GM23338 (cell line): Measurements from ENCODE around the gene MYLK4. TPM values are rescaled to one million over a fixed set of nuclear protein-coding genes. Genes with fewer than 3 reads are reported as not detected.

Experiments used
- ATAC-seq: fragments of 200-7000 bp; cut with Tn5 transposase; 3 replicates; pipeline ENCODE4 v1.9.1; 2020
- DNase-seq: peaks from one replicate; pipeline ENCODE4 v3.0.0-alpha.2; 2015; ENCODE audit warnings: low spot score
- H2AFZ ChIP-seq: fragments of 200-600 bp; sonication (generic); 2 replicates; pipeline ENCODE4 v1.8.0; 2016; ENCODE audit warnings: antibody characterized with exemption, mild to moderate bottlenecking, moderate library complexity
- H3F3A ChIP-seq: fragments of 200-600 bp; sonication (generic); replicated peaks from 2 replicates; pipeline ENCODE4 v1.8.0; 2017; ENCODE audit warnings: antibody characterized with exemption, mixed run types, low read depth
- H3K27ac ChIP-seq: fragments of 200-600 bp; sonication (generic); 2 replicates; pipeline ENCODE4 v1.6.1; 2016; ENCODE audit warnings: low read depth
- H3K27me3 ChIP-seq: fragments of 200-600 bp; sonication (generic); 2 replicates; pipeline ENCODE4 v1.8.0; 2016; ENCODE audit warnings: mild to moderate bottlenecking, mixed run types, moderate library complexity; ENCODE audit not compliant: insufficient read depth
- H3K36me3 ChIP-seq: fragments of 200-600 bp; sonication (generic); 2 replicates; pipeline ENCODE4 v1.8.0; 2016; ENCODE audit warnings: mild to moderate bottlenecking; ENCODE audit not compliant: insufficient read depth
- H3K4me1 ChIP-seq: fragments of 200-600 bp; sonication (generic); 2 replicates; pipeline ENCODE4 v1.8.0; 2016; ENCODE audit warnings: mild to moderate bottlenecking, moderate library complexity; ENCODE audit not compliant: insufficient read depth
- H3K4me2 ChIP-seq: fragments of 200-600 bp; sonication (generic); 2 replicates; pipeline ENCODE4 v1.7.1; 2017; ENCODE audit warnings: mixed run types
- H3K4me3 ChIP-seq: fragments of 200-600 bp; sonication (generic); 2 replicates; pipeline ENCODE4 v1.6.1; 2016; ENCODE audit warnings: mixed run types
- H3K79me2 ChIP-seq: fragments of 200-600 bp; sonication (generic); replicated peaks from 2 replicates; pipeline ENCODE4 v1.8.0; 2017; ENCODE audit warnings: mild to moderate bottlenecking; ENCODE audit not compliant: insufficient read depth
- H3K9me2 ChIP-seq: fragments of 200-600 bp; sonication (generic); 2 replicates; pipeline ENCODE4 v1.8.0; 2017; ENCODE audit not compliant: insufficient read depth
- H4K20me1 ChIP-seq: fragments of 200-600 bp; sonication (generic); replicated peaks from 2 replicates; pipeline ENCODE4 v1.8.0; 2017; ENCODE audit warnings: mild to moderate bottlenecking; ENCODE audit not compliant: insufficient read depth
- H3K27ac Mint-ChIP-seq: 2 replicates; pipeline ENCODE4 v1.8.0; 2020; ENCODE audit warnings: inconsistent platforms, mild to moderate bottlenecking, moderate library complexity, mixed read lengths
- H3K27me3 Mint-ChIP-seq: 3 replicates; pipeline ENCODE4 v1.8.0; 2022; ENCODE audit warnings: low read depth, mild to moderate bottlenecking, moderate library complexity, mixed read lengths, inconsistent platforms; ENCODE audit not compliant: insufficient read depth, poor library complexity
- H3K36me3 Mint-ChIP-seq: 3 replicates; pipeline ENCODE4 v1.8.0; 2021; ENCODE audit warnings: low read depth, mild to moderate bottlenecking, inconsistent platforms, moderate library complexity, mixed read lengths
- H3K4me1 Mint-ChIP-seq: 3 replicates; pipeline ENCODE4 v1.8.0; 2020; ENCODE audit warnings: mild to moderate bottlenecking, inconsistent platforms, mixed read lengths
- H3K4me3 Mint-ChIP-seq: 3 replicates; pipeline ENCODE4 v1.8.0; 2021; ENCODE audit warnings: moderate library complexity, mild to moderate bottlenecking, inconsistent platforms, mixed read lengths
- H3K9me3 Mint-ChIP-seq: 3 replicates; pipeline ENCODE4 v1.8.0; 2020; ENCODE audit warnings: moderate library complexity, mild to moderate bottlenecking, inconsistent platforms, mixed read lengths
- CREB1 ChIP-seq: fragments of 250-450 bp; sonication (Bioruptor Pico); IDR thresholded peaks from 2 replicates; pipeline ENCODE4 v1.5.0; 2020; ENCODE audit warnings: low read depth, mild to moderate bottlenecking, moderate library complexity
- EZH2 ChIP-seq: fragments of 200-600 bp; sonication (generic); IDR thresholded peaks from one replicate; pipeline ENCODE4 v1.8.0; 2017; ENCODE audit warnings: antibody characterized with exemption, mild to moderate bottlenecking, low read depth; ENCODE audit not compliant: unreplicated experiment
- EZH2phosphoT487 ChIP-seq: fragments of 200-600 bp; sonication (generic); IDR thresholded peaks from one replicate; pipeline ENCODE4 v1.8.1; 2018; ENCODE audit warnings: antibody characterized with exemption; ENCODE audit not compliant: unreplicated experiment
- JUNB ChIP-seq: IDR thresholded peaks from one replicate; pipeline ENCODE4 v1.6.1; 2016; ENCODE audit warnings: antibody characterized with exemption; ENCODE audit not compliant: unreplicated experiment
- NANOG ChIP-seq: IDR thresholded peaks from 2 replicates; pipeline ENCODE4 v1.6.1; 2016; ENCODE audit warnings: antibody characterized with exemption, borderline replicate concordance
- POLR2AphosphoS5 ChIP-seq: IDR thresholded peaks from 2 replicates; pipeline ENCODE4 v1.6.1; 2016; ENCODE audit warnings: antibody characterized with exemption, low read depth
- STAT1 ChIP-seq: IDR thresholded peaks from one replicate; pipeline ENCODE4 v1.6.1; 2016; ENCODE audit warnings: antibody characterized with exemption; ENCODE audit not compliant: unreplicated experiment
- ZNF114 ChIP-seq: fragments of 250-450 bp; sonication (Bioruptor Pico); IDR thresholded peaks from 2 replicates; pipeline ENCODE4 v1.5.0; 2020; ENCODE audit warnings: mild to moderate bottlenecking, moderate library complexity
- ZNF331 ChIP-seq: fragments of 250-450 bp; sonication (Bioruptor Pico); IDR thresholded peaks from 2 replicates; pipeline ENCODE4 v1.5.0; 2020; ENCODE audit warnings: low read depth, mild to moderate bottlenecking, moderate library complexity
- polyA plus RNA-seq: library from polyadenylated mRNA; unstranded; fragments of >200 nt; fragmentation: Nextera tagmentation; extraction: Ambion mirVana; gene quantifications from 2 replicates; pipeline ENCODE4 v1.2.1, GENCODE V29; 2016
- total RNA-seq: library from RNA; depleted of rRNA; stranded (reverse); fragments of >200 nt; shearing (Covaris generic); gene quantifications from 2 replicates; pipeline ENCODE4 v1.2.3, GENCODE V29; 2014
- TF ChIP-seq, protein P1 (sequence below): fragments of 250-450 bp; sonication (Bioruptor Pico); IDR thresholded peaks from 2 replicates; pipeline ENCODE4 v1.5.0; 2020; ENCODE audit warnings: mild to moderate bottlenecking, moderate library complexity
- TF ChIP-seq, protein P2 (sequence below): IDR thresholded peaks from 2 replicates; pipeline ENCODE4 v1.6.1; 2016; ENCODE audit warnings: antibody characterized with exemption
- TF ChIP-seq, protein P3 (sequence below): IDR thresholded peaks from one replicate; pipeline ENCODE4 v1.6.1; 2018; ENCODE audit warnings: antibody characterized with exemption; ENCODE audit not compliant: unreplicated experiment
- TF ChIP-seq, protein P4 (sequence below), 2 experiments: fragments of 200-600 bp in 1 of 2; sonication (generic) in 1 of 2; conservative IDR thresholded peaks; 2 replicates each; pipeline versions ENCODE4 v1.5.1 to v1.6.1; 2016 to 2017; ENCODE audit warnings: antibody characterized with exemption in 2 of 2, low read depth in 2 of 2, mild to moderate bottlenecking in 2 of 2, moderate library complexity in 1 of 2

Gene MYLK4
- total and polyA plus RNA-seq, 2 experiments from 2014 or later, result 0.03 to 0.17 TPM

DNA sequence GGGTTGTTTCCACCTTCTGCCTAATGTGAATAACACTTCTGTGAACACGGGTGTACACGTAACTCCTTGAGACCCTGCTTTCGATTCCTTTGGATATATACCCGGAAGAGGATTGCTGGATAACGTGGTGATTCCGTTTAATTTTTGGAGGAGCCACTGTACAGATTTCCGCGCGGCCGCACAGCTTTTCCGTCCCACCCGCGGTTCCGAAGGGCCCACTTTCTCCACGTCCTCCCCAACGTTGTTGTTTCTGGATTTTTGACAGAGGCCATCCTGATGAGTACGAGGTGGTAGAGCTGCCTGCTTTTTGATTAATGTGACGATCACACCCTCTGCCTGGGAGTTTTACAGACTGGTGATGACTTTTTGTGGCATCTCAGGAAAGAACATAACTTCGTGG lies 114.0 kb downstream of the MYLK4 start:
- no peaks in the 10 kb centered on the region for H4K20me1 ChIP-seq
- Mint-ChIP-seq H3K4me3 (no peak overlapping the region), H3K4me1 (peaks cover 27% of the 10 kb centered on the region), H3K9me3 (0 out of 3 replicates have a peak, but pooled peaks cover 3% of the 10 kb centered on the region), H3K27me3 (peaks cover 17% of the 10 kb centered on the region), H3K36me3 (peaks cover 3% of the 10 kb centered on the region; the same call in 2 of the 3 replicates), H3K27ac (no peak overlapping the region)
- ATAC-seq, result no peak
- no peak overlapping the region for H2AFZ ChIP-seq
- H3K36me3 ChIP-seq, result no peaks in the 10 kb centered on the region
- H3K4me1 ChIP-seq, result peaks cover 15% of the 10 kb centered on the region
- H3K79me2 ChIP-seq, result no peaks in the 10 kb centered on the region
- DNase-seq, result no peak
- no peak overlapping the region for H3K4me2 ChIP-seq
- H3K9me2 ChIP-seq, result peaks cover 7% of the 10 kb centered on the region
- H3K4me3 ChIP-seq, result no peak overlapping the region
- no peak overlapping the region for H3K27ac ChIP-seq
- TF ChIP-seq ZNF114 (CRISPR knock-in tag) (no peak), EZH2phosphoT487 (no peak), NANOG (no peak), EZH2 (no peak), STAT1 (no peak), POLR2AphosphoS5 (no peak), CREB1 (CRISPR knock-in tag) (no peak), JUNB (no peak), ZNF331 (CRISPR knock-in tag) (no peak)
- TF ChIP-seq, protein P1, sequence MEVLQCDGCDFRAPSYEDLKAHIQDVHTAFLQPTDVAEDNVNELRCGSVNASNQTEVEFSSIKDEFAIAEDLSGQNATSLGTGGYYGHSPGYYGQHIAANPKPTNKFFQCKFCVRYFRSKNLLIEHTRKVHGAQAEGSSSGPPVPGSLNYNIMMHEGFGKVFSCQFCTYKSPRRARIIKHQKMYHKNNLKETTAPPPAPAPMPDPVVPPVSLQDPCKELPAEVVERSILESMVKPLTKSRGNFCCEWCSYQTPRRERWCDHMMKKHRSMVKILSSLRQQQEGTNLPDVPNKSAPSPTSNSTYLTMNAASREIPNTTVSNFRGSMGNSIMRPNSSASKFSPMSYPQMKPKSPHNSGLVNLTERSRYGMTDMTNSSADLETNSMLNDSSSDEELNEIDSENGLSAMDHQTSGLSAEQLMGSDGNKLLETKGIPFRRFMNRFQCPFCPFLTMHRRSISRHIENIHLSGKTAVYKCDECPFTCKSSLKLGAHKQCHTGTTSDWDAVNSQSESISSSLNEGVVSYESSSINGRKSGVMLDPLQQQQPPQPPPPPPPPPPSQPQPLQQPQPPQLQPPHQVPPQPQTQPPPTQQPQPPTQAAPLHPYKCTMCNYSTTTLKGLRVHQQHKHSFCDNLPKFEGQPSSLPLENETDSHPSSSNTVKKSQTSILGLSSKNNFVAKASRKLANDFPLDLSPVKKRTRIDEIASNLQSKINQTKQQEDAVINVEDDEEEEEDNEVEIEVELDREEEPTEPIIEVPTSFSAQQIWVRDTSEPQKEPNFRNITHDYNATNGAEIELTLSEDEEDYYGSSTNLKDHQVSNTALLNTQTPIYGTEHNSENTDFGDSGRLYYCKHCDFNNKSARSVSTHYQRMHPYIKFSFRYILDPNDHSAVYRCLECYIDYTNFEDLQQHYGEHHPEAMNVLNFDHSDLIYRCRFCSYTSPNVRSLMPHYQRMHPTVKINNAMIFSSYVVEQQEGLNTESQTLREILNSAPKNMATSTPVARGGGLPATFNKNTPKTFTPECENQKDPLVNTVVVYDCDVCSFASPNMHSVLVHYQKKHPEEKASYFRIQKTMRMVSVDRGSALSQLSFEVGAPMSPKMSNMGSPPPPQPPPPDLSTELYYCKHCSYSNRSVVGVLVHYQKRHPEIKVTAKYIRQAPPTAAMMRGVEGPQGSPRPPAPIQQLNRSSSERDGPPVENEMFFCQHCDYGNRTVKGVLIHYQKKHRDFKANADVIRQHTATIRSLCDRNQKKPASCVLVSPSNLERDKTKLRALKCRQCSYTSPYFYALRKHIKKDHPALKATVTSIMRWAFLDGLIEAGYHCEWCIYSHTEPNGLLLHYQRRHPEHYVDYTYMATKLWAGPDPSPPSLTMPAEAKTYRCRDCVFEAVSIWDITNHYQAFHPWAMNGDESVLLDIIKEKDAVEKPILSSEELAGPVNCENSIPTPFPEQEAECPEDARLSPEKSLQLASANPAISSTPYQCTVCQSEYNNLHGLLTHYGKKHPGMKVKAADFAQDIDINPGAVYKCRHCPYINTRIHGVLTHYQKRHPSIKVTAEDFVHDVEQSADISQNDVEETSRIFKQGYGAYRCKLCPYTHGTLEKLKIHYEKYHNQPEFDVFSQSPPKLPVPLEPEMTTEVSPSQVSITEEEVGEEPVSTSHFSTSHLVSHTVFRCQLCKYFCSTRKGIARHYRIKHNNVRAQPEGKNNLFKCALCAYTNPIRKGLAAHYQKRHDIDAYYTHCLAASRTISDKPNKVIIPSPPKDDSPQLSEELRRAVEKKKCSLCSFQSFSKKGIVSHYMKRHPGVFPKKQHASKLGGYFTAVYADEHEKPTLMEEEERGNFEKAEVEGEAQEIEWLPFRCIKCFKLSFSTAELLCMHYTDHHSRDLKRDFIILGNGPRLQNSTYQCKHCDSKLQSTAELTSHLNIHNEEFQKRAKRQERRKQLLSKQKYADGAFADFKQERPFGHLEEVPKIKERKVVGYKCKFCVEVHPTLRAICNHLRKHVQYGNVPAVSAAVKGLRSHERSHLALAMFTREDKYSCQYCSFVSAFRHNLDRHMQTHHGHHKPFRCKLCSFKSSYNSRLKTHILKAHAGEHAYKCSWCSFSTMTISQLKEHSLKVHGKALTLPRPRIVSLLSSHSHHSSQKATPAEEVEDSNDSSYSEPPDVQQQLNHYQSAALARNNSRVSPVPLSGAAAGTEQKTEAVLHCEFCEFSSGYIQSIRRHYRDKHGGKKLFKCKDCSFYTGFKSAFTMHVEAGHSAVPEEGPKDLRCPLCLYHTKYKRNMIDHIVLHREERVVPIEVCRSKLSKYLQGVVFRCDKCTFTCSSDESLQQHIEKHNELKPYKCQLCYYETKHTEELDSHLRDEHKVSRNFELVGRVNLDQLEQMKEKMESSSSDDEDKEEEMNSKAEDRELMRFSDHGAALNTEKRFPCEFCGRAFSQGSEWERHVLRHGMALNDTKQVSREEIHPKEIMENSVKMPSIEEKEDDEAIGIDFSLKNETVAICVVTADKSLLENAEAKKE (CRISPR knock-in tag), result no peak
- TF ChIP-seq, protein P2, sequence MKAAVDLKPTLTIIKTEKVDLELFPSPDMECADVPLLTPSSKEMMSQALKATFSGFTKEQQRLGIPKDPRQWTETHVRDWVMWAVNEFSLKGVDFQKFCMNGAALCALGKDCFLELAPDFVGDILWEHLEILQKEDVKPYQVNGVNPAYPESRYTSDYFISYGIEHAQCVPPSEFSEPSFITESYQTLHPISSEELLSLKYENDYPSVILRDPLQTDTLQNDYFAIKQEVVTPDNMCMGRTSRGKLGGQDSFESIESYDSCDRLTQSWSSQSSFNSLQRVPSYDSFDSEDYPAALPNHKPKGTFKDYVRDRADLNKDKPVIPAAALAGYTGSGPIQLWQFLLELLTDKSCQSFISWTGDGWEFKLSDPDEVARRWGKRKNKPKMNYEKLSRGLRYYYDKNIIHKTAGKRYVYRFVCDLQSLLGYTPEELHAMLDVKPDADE, result no peak
- TF ChIP-seq, protein P3, sequence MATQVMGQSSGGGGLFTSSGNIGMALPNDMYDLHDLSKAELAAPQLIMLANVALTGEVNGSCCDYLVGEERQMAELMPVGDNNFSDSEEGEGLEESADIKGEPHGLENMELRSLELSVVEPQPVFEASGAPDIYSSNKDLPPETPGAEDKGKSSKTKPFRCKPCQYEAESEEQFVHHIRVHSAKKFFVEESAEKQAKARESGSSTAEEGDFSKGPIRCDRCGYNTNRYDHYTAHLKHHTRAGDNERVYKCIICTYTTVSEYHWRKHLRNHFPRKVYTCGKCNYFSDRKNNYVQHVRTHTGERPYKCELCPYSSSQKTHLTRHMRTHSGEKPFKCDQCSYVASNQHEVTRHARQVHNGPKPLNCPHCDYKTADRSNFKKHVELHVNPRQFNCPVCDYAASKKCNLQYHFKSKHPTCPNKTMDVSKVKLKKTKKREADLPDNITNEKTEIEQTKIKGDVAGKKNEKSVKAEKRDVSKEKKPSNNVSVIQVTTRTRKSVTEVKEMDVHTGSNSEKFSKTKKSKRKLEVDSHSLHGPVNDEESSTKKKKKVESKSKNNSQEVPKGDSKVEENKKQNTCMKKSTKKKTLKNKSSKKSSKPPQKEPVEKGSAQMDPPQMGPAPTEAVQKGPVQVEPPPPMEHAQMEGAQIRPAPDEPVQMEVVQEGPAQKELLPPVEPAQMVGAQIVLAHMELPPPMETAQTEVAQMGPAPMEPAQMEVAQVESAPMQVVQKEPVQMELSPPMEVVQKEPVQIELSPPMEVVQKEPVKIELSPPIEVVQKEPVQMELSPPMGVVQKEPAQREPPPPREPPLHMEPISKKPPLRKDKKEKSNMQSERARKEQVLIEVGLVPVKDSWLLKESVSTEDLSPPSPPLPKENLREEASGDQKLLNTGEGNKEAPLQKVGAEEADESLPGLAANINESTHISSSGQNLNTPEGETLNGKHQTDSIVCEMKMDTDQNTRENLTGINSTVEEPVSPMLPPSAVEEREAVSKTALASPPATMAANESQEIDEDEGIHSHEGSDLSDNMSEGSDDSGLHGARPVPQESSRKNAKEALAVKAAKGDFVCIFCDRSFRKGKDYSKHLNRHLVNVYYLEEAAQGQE, result no peak
- TF ChIP-seq, protein P4, sequence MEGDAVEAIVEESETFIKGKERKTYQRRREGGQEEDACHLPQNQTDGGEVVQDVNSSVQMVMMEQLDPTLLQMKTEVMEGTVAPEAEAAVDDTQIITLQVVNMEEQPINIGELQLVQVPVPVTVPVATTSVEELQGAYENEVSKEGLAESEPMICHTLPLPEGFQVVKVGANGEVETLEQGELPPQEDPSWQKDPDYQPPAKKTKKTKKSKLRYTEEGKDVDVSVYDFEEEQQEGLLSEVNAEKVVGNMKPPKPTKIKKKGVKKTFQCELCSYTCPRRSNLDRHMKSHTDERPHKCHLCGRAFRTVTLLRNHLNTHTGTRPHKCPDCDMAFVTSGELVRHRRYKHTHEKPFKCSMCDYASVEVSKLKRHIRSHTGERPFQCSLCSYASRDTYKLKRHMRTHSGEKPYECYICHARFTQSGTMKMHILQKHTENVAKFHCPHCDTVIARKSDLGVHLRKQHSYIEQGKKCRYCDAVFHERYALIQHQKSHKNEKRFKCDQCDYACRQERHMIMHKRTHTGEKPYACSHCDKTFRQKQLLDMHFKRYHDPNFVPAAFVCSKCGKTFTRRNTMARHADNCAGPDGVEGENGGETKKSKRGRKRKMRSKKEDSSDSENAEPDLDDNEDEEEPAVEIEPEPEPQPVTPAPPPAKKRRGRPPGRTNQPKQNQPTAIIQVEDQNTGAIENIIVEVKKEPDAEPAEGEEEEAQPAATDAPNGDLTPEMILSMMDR (conservative IDR thresholded peaks at IDR 0.05; ENCODE audit: low read depth in 2 of 2), result no peak
- 0 out of 2 replicates have a peak, but pooled peaks cover 6% of the 10 kb centered on the region for H3F3A ChIP-seq
- H3K27me3 ChIP-seq, result peaks cover 15% of the 10 kb centered on the region
